ENCODE data around the gene TANC1.

DNA sequence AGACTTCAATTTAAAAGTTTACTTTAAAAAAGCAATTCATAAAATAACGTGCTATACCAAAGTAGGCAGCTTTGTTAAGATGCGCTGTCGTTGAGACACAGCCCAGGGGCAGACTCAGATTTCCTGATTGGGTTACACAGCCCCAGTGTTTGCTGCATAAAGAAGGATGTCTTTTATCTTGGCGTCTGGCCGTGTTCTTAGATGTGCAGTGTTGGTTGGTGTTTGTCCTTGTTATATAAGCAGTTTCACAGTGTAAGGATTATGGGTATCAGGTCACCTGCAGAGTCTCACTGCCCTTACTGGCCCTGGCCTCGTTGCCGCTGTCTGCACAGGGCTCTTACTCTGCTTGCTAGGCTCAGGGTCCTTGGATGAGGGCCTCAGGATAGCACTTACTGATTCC is 209.5 kb downstream of the TANC1 start:
- TF ChIP-seq, protein P1, sequence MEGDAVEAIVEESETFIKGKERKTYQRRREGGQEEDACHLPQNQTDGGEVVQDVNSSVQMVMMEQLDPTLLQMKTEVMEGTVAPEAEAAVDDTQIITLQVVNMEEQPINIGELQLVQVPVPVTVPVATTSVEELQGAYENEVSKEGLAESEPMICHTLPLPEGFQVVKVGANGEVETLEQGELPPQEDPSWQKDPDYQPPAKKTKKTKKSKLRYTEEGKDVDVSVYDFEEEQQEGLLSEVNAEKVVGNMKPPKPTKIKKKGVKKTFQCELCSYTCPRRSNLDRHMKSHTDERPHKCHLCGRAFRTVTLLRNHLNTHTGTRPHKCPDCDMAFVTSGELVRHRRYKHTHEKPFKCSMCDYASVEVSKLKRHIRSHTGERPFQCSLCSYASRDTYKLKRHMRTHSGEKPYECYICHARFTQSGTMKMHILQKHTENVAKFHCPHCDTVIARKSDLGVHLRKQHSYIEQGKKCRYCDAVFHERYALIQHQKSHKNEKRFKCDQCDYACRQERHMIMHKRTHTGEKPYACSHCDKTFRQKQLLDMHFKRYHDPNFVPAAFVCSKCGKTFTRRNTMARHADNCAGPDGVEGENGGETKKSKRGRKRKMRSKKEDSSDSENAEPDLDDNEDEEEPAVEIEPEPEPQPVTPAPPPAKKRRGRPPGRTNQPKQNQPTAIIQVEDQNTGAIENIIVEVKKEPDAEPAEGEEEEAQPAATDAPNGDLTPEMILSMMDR (IDR thresholded peaks at IDR 0.05) = no peak
- no peak for TF ChIP-seq ZFX (IDR thresholded peaks at IDR 0.05; ENCODE audit: borderline replicate concordance)
